ENCODE results near the gene C11orf52. TPM values are rescaled to one million over a fixed set of nuclear protein-coding genes. Genes with fewer than 3 reads are reported as not detected.
"Not testable (repeated sequence)": the region's sequence is repeated elsewhere in the genome, so short reads cannot be mapped to it uniquely, and the experiment has no call there.

C11orf52 gene, protein sequence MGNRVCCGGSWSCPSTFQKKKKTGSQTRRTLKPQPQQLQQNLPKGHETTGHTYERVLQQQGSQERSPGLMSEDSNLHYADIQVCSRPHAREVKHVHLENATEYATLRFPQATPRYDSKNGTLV
- total RNA-seq = not detected

DNA sequence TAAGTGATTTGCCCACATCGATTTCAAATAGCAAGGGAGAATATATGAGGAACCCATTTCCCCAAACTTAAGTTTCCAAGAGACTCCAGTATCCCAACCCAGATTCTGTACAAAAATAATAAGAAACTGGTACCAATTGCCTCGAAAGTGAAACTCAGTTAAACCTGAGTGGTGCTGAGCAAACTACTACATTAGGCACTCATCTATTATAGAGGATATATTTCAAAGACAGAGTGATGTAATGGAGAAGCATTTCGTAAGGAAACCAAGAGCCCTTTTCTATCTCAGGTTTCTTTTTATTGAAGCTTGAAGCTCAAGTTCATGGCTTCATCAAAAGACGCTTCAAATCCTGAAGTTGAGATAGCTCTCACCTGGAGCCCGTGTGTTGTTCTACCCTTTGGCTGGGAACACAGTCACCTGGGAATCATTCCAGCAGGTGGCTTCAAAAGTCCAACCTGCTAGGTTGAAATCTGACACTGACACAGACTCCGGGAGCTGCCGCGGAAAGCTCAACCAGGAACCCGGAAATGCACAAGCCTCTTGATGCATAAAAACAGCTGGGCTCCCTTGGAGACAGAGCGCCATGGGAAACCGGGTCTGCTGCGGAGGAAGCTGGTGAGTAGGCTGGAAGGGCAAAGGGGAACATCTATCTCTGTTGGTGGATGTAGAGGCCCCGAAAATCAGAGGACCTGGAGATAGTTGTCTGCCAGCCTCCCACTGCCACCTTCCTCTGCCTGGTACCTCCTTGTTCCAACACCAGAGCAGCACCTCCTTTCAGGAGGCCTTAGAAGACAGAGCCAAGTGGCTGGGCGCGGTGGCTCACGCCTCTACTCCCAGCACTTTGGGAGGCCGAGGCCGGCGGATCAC, at the start of gene C11orf52:
C11orf52 (plus strand) TSS at position 524 of the 867 bp plus-strand sequence; CDS start at position 584, 60 bp downstream.
- ChIA-PET CTCF (no interaction called here), POLR2A (no interaction called here)

DNA sequence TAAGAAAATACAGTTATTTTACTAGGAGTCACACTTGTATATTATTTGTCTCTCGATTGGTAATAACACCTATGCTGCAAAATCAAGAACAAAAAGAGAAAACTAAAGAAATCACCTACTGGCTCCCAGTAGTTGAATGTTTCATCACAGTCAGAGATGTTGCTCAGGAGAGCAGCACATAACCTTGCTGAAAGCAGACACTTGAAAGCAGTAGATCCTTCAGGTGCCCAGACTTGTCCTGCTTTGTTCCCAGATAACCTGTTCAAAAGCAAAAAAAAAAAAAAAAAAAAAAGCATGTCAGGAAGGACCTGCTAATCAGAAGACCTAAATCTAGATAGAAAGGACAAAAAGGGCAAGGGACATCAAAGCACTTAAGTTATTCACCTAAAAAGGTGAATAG, 48.6 kb upstream of the C11orf52 start:
- ChIA-PET POLR2A (interaction anchor here (1.1 to 2.1 kb wide), 5 partner anchors 24 to 268 kb away, joined by 3 to 14 read pairs (median 5); partner anchors contain the start of gene SIK2), CTCF (interaction anchor here (0.6 to 1.1 kb wide), 3 partner anchors 10 to 410 kb away, joined by 3 to 6 read pairs (median 4); no protein-coding TSS in a partner anchor)

DNA sequence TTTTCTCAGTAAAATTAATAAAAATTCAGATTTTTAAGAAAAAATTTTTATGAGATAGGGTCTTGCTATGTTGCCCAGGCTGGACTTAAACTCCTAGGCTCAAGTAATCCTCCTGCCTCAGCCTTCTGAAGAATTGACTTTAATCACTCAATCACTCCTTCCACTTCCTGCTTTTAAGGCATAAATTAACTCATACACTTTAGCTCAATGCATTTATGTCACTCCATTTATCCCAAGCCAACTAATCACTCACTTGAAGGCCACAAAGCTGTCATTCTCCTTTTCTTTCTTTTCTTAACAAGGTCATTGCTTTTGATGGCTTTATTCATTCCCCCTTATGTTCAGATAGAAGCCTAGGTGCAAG, 48.2 kb upstream of the C11orf52 start:
- CTCF ChIA-PET = interaction anchor here (0.6 to 1.1 kb wide), 3 partner anchors 10 to 410 kb away, joined by 3 to 6 read pairs (median 4); no protein-coding TSS in a partner anchor
- POLR2A ChIA-PET = interaction anchor here (1.1 to 2.1 kb wide), 5 partner anchors 24 to 268 kb away, joined by 3 to 14 read pairs (median 5); partner anchors contain the start of gene SIK2

DNA sequence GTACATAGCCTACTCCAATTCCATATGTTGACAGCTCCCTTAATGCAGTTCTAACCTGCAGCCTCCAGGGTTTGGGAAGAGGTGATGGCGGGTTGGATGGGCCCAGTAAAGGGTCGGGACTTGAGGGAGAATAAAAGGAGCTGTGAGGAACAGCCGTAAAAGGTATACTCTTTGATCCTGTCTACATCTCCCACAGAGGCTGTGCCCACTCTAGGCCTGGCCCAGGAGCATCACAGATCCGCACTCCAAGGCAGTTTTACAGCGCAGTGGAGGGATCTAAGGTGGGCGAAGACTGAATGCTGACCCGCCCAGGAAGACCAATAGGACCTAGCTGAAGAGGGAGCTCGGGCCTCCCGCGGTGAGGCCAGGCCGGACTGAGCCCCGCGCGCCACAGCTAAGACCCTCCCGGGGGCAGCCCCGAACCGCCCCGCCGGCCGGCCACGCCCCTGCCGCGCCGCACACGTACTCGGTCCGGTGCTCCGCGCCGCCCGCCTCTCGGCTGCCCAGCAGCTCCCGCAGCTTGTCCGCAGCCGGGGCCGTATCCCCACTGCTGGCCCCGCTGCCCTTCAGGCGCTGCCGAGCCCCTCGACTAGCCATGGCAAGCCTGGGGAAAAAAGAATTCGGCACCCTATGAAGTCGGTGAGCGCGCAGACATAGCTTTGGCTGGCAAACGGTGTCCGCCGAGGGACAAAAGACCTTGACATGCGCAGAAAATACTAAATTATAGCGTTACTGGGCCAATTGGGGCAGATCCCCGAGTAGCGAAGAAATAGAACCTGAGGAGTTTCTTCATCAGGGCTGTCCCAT, 47.6 kb upstream of the C11orf52 start, which contains the start of gene ALG9:
ALG9 (minus strand) TSS at position 696 of the 807 bp plus-strand sequence; CDS start at position 597, 99 bp downstream.
- POLR2A ChIA-PET = interaction anchor here (0.5 to 2.1 kb wide), 7 partner anchors 14 to 269 kb away, joined by 3 to 14 read pairs (median 5); partner anchors contain the start of gene SIK2
- CTCF ChIA-PET = interaction anchor here (0.6 to 1.3 kb wide), 6 partner anchors 11 to 155 kb away, joined by 3 to 6 read pairs (median 4); partner anchors contain the start of gene DLAT

DNA sequence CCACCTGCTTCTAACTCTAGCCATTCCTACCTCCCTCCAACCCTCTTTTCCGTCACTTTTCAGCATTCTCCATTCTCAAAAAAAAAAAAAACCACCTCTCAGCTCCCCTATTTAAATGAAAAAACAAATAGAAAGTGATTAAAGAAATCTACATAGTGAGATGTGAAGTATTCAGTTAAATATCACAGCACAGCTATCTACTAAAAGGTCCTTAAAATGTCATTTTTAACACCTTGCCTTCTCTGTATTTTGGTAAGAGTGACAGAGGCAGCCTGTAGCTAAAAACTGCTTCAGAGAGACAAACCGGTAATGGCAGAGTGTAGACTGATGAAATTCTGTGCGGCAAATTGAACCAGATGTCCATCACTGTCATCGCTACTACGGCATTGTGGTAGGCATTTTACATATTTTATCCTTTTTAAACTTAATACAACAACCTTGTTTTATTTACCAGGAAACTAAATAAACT, 47.0 kb upstream of the C11orf52 start:
- ChIA-PET POLR2A (interaction anchor here (0.5 to 2.1 kb wide), 6 partner anchors 15 to 269 kb away, joined by 3 to 14 read pairs (median 6); partner anchors contain the start of gene SIK2), CTCF (interaction anchor here (0.6 to 1.3 kb wide), 5 partner anchors 55 to 154 kb away, joined by 3 to 5 read pairs (median 3); partner anchors contain the start of gene DLAT)

DNA sequence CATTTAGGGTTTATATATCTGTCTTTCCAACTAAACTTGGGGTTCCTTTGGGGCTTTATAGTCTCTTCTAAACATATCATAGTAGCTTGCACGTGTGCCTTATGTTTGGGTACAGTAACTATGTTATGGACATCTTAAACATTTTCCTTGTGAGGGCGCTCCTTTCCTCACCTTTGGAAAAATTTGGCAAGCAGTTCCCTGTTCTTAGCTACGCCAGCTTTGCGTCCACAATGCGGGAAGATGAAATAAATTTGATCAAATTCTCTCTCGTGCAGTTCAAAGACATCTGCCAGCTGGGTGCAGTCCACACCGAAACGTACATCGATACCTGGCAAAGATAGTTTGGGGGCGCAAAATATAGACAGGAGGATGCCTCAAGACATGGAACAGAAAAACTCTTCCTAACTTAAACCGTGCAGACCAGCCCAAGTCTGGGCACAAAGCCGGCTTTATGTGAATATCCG, 40.3 kb upstream of the C11orf52 start:
- ChIA-PET POLR2A (interaction anchor here (0.6 to 1.2 kb wide), 2 partner anchors 9 to 51 kb away, joined by 4 to 5 read pairs; no protein-coding TSS in a partner anchor), CTCF (interaction anchor here (1.1 to 1.9 kb wide), 3 partner anchors 9 to 53 kb away, joined by 4 to 7 read pairs (median 5); no protein-coding TSS in a partner anchor)

DNA sequence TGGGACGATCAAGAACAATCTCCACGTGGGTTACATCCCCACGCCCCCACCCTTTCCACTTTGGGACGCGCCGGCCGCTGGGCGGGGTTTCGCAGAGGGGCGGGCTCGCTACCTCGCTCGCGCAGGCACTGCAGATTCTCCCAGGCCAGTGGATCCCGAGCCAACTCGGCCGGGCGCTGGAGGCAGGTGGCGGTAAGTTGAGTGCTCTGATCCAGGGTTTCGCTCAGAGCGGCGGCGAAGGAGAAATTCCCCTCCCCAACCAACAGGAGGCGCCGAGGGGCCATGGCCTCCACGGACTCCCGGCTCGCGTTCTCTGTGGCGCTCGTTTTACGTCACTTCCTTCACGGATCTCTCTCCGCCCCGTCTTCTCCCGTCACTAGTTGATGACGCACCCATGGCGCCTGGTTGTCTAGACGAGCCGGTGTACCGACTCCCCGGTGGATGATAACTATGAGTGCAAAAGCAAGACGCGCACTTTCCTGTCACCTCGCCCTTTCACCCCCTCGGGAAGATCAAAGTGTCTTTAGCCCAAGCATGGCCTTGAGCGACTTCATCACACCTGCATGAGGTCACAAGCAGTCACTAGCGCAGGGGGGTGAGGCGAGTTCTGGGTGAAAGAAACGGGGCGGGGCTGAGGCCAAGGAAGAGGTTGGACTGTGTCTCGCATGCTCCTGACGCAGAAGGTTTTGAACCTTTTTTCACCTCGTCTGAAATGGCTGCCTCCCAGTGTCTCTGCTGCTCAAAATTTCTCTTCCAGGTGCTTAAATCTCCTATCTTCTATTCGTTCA, 39.7 kb upstream of the C11orf52 start, which contains the start of the genes CFAP68 and FDXACB1:
CFAP68 (plus strand) TSS at position 693 of the 788 bp plus-strand sequence; CDS start at position 713, 20 bp downstream.
FDXACB1 (minus strand) TSS at position 317 of the 788 bp plus-strand sequence; CDS start at position 284, 33 bp downstream.
- CTCF ChIA-PET = no interaction called here
- POLR2A ChIA-PET = interaction anchor here (1.2 kb wide), 1 partner anchor 10 kb away, joined by 5 read pairs; no protein-coding TSS in a partner anchor

DNA sequence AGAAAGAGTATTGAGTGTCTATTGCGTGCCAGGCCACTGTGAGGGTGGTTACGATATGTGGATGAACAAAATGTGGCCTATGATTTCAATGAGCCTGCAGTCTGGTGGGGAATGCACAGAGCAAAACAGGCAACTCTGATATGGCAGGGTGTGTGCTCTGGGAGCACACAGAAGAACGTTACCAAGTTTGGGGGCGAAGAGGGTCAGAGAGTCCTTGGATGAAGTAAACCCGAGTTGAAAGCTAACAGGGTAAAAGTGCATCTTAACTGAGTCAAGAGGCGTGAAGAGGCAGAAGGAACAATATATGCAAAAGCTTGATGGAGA, 39.1 kb upstream of the C11orf52 start:
- POLR2A ChIA-PET = interaction anchor here (0.6 kb wide), 1 partner anchor 47 kb away, joined by 3 read pairs; no protein-coding TSS in a partner anchor
- CTCF ChIA-PET = interaction anchor here (0.5 to 0.6 kb wide), 2 partner anchors 34 to 282 kb away, joined by 3 read pairs; no protein-coding TSS in a partner anchor

DNA sequence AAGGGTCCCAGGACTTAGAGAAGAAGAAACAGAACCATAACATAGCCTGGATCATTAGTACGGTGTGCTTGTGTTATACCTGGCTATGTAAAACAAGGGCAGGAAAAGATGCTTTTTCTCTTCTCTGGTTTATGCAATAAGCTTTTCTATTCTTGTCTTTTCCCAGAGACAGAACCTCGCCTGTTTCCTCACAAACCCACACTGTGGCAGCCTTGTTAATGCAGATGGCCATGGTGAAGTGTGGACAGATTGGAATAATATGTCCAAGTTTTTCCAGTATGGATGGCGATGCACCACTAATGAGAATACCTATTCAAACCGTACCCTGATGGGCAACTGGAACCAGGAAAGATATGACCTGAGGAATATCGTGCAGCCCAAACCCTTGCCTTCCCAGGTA, 36.5 kb upstream of the C11orf52 start:
- ChIA-PET CTCF (interaction anchor here (1.0 kb wide), 1 partner anchor 44 kb away, joined by 3 read pairs; no protein-coding TSS in a partner anchor), POLR2A (no interaction called here)

DNA sequence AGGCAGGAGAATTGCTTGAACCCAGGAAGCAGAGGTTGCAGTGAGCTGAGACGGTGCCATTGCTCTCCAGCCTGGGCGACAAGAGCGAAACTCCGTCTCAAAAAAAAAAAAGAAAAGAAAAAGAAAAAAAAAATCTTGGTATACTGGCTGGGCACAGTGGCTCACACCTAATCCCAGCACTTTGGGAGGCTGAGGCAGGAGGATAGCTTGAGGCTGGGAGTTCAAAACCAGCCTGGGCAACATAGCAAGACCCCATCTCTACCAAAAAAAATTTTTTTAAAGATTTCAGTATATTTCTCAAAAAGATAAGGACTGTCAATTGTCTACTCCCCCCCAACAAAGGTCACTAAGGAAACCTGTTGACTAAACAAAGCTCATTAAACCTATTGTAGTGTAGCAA, 33.7 kb upstream of the C11orf52 start:
- POLR2A ChIA-PET, CTCF ChIA-PET: not testable (repeated sequence)

DNA sequence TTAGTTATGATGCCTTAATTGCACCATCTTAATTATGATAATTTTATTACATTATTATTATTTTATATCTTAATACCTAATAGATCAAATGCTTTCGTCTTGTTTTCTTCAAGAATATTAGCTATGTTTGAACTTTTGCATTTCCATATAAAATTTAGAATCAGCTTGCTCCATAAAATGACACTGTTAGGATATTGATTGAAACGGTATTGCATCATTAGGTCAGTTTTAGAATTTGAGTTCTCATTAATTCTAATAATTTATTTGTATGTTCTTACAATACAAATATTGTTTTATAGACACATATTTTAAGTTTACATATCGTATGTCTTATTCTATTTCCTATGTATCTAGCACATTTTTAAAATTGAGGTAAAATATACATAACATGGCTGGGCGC, 32.7 kb upstream of the C11orf52 start:
- ChIA-PET POLR2A (no interaction called here), CTCF (interaction anchor here (0.6 kb wide), 1 partner anchor 96 kb away, joined by 3 read pairs; no protein-coding TSS in a partner anchor)

DNA sequence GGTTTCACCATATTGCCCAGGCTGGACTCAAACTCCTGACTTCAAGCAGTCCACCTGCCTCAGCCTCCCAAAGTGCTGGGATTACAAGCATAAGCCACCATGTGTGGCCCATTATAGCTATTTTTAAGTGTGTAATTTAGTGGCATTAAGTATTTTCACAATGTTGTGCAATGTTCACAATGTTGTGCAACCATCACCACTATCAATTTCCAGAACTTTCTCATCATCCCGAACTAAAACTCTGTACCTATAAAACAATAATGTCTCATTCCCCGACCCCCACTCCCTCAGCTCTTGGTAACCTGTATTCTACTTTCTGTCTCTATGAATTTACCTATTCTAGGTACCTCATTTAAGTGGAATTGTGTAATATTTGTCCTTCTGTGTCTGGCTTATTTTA, 31.9 kb upstream of the C11orf52 start:
- CTCF ChIA-PET = no interaction called here

DNA sequence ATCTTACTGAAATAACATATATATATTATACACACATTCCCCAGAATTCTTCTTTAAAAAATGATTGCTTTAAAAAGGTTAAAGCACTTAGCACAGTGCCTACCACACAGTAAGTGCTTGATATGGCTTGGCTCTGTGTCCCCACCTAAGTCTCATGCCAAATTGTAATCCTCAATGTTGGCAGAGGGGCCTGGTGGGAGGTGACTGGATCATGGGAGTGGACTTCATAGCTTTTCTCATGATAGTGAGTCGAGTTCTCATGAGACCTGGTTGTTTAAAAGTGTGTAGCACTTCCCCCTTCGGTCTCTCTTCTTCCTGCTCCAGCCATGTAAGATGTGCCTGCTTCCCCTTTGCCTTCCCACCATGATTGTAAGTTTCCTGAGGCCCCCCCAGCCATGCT, 13.3 kb upstream of the C11orf52 start:
- CTCF ChIA-PET = no interaction called here

More for the DNA sequence above, 31.9 kb upstream of the C11orf52 start:
- POLR2A ChIA-PET = no interaction called here

DNA sequence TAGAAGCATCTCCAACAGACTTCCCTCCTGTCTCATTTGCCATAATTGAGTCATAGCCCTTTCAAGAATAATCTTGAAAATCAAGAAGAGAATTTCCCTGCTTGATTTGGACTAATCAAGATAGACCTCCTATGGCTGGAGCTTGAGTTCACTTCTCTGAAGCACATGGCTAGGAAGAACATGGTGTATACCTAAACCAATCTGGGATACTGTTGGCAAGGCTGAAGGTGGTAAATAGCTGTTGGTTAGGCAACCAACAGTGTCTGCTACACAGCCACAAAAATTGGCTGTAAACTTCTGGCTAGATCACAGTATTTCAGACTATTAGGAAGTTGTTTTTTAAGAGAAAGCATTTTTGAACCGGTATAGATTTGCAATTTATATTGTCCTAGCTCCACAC, 12.0 kb upstream of the C11orf52 start:
- ChIA-PET POLR2A (no interaction called here), CTCF (no interaction called here)

More for the DNA sequence above, 13.3 kb upstream of the C11orf52 start:
- POLR2A ChIA-PET = no interaction called here

DNA sequence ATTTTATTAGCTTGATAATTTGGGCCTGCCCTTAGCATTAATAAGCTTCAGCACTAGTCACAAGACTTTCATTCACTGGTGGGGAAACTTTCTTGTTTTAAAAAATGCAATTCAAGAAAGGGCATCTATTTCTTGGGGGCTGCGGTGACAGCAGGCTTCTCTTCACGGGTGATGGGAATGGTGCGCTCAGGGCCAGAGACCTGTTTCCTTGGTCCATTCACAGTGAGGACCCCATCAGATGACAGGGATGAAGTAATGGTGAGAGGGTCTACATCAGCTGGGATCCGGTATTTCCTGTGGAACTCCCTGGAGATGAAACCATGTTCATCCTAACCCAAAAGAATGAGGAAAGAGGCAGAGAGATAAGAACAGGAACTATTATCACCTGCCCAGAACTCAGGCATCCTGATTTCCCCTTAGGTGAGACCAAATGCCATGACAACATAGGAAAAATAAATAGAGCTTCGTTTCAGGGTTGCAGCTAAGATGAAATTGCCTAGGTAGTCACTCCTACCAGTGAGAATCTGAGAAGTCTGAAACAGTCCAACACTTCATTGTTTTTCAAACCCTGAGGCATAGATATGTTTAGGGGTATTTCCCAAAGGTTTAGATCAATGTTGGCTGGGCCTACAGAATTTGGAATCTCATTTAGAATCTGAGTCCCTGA, 9.9 kb upstream of the C11orf52 start:
- POLR2A ChIA-PET = no interaction called here
- CTCF ChIA-PET = interaction anchor here (1.3 kb wide), 1 partner anchor 23 kb away, joined by 3 read pairs; no protein-coding TSS in a partner anchor

DNA sequence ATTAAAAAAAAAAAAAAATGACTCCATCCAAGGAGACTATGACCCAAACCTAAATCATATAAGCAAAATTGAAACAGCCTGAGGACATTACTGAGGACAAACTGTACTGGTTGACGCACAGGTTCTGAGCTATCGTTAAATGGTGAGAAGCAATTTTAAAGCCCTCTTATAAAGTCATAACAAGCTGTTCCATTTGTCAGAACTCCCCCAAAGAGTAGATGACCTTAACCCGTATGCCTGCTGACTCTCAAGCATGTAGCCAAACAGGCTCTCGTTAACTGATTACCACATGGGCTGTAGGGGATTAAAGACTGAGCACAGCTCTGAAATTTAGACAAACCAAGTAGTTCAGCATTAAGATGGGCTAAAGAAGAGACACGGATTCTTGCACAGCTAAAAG, 9.3 kb upstream of the C11orf52 start:
- CTCF ChIA-PET = interaction anchor here (0.7 kb wide), 1 partner anchor 73 kb away, joined by 3 read pairs; no protein-coding TSS in a partner anchor
- POLR2A ChIA-PET = no interaction called here

All from activated CD8-positive, alpha-beta memory T cell treated with anti-CD3 and anti-CD28 coated beads for 36 hours (primary cell).